ENCODE measurements around the gene FBXO34.
A peak's percentile ranks its signal among the peaks of the same experiment; 100 is the strongest.

FBXO34 gene

DNA sequence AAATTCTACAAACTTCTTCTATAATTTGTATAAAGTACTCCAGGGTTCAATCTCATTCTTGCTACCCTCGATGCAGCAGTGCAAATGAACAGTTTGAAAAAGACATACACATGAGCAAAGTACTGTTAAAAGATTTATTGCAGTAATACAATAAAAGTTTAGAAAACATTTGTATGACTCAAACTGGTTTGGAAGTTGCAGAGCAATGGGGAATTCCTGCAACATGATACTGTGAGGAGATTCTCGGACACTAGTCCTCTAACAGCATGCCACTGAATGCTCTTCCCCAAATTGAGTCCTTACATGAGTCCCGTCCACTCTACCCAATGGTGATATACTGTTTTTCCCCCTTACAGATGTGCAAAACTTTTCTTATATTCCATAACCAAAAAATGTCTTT, 95.0 kb downstream of the FBXO34 start:
- ATAC-seq, result peak; percentile 87
- TF ChIP-seq, protein P1, sequence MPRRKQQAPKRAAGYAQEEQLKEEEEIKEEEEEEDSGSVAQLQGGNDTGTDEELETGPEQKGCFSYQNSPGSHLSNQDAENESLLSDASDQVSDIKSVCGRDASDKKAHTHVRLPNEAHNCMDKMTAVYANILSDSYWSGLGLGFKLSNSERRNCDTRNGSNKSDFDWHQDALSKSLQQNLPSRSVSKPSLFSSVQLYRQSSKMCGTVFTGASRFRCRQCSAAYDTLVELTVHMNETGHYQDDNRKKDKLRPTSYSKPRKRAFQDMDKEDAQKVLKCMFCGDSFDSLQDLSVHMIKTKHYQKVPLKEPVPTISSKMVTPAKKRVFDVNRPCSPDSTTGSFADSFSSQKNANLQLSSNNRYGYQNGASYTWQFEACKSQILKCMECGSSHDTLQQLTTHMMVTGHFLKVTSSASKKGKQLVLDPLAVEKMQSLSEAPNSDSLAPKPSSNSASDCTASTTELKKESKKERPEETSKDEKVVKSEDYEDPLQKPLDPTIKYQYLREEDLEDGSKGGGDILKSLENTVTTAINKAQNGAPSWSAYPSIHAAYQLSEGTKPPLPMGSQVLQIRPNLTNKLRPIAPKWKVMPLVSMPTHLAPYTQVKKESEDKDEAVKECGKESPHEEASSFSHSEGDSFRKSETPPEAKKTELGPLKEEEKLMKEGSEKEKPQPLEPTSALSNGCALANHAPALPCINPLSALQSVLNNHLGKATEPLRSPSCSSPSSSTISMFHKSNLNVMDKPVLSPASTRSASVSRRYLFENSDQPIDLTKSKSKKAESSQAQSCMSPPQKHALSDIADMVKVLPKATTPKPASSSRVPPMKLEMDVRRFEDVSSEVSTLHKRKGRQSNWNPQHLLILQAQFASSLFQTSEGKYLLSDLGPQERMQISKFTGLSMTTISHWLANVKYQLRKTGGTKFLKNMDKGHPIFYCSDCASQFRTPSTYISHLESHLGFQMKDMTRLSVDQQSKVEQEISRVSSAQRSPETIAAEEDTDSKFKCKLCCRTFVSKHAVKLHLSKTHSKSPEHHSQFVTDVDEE (CRISPR knock-in tag; IDR thresholded peaks at IDR 0.05), result no peak
- TF ChIP-seq RARB (CRISPR knock-in tag; IDR thresholded peaks at IDR 0.05), result no peak
- TF ChIP-seq POU6F1 (CRISPR knock-in tag; IDR thresholded peaks at IDR 0.05; ENCODE audit: borderline replicate concordance, low read depth), result no peak
- no peak for TF ChIP-seq ESRRG (CRISPR knock-in tag; IDR thresholded peaks at IDR 0.05)

- TF ChIP-seq, protein P2, sequence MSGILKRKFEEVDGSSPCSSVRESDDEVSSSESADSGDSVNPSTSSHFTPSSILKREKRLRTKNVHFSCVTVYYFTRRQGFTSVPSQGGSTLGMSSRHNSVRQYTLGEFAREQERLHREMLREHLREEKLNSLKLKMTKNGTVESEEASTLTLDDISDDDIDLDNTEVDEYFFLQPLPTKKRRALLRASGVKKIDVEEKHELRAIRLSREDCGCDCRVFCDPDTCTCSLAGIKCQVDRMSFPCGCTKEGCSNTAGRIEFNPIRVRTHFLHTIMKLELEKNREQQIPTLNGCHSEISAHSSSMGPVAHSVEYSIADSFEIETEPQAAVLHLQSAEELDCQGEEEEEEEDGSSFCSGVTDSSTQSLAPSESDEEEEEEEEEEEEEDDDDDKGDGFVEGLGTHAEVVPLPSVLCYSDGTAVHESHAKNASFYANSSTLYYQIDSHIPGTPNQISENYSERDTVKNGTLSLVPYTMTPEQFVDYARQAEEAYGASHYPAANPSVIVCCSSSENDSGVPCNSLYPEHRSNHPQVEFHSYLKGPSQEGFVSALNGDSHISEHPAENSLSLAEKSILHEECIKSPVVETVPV (CRISPR knock-in tag; IDR thresholded peaks at IDR 0.05), result no peak
- TF ChIP-seq ZFP3 (CRISPR knock-in tag; IDR thresholded peaks at IDR 0.05) (no peak), OSR1 (CRISPR knock-in tag; IDR thresholded peaks at IDR 0.05) (no peak)
- ATAC-seq, result no peak
Observed at GRCh38 chr14:55370883-55371455, 99.7 kb downstream of the FBXO34 start.

DNA sequence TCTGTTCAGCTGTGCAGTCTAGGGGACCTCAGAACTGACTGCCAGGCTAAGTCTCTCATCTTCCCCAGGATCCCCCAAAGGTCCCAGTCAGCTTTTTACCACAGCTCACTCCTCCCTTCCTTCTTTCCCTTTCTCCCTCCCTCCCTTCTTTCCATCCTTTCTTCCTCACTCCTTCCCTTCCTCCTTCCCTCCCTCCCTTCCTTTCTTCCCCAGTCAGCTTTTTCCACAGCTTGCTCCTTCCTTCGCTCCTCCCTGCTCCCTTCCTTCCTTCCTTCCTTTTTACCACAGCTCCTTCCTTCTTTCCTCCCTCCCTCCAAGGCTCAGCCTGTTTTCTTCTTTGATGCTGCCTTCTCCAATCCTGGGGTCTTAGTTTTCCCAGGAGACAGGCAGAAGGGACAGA, 101.2 kb downstream of the FBXO34 start:
- TF ChIP-seq ZNF565 (CRISPR knock-in tag; conservative IDR thresholded peaks at IDR 0.05; ENCODE audit: low read depth), result no peak
- TF ChIP-seq, protein P3, sequence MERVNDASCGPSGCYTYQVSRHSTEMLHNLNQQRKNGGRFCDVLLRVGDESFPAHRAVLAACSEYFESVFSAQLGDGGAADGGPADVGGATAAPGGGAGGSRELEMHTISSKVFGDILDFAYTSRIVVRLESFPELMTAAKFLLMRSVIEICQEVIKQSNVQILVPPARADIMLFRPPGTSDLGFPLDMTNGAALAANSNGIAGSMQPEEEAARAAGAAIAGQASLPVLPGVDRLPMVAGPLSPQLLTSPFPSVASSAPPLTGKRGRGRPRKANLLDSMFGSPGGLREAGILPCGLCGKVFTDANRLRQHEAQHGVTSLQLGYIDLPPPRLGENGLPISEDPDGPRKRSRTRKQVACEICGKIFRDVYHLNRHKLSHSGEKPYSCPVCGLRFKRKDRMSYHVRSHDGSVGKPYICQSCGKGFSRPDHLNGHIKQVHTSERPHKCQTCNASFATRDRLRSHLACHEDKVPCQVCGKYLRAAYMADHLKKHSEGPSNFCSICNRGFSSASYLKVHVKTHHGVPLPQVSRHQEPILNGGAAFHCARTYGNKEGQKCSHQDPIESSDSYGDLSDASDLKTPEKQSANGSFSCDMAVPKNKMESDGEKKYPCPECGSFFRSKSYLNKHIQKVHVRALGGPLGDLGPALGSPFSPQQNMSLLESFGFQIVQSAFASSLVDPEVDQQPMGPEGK (CRISPR knock-in tag; IDR thresholded peaks at IDR 0.05; ENCODE audit: borderline replicate concordance), result no peak
- no peak for TF ChIP-seq GLIS3 (CRISPR knock-in tag; IDR thresholded peaks at IDR 0.05)
- no peak for TF ChIP-seq ZNF70 (CRISPR knock-in tag; IDR thresholded peaks at IDR 0.05)
- no peak for TF ChIP-seq CREB5 (CRISPR knock-in tag; IDR thresholded peaks at IDR 0.05; ENCODE audit: low read depth)
- no peak for TF ChIP-seq POU6F1 (CRISPR knock-in tag; IDR thresholded peaks at IDR 0.05; ENCODE audit: borderline replicate concordance, low read depth)
- no peak for TF ChIP-seq ARNTL (CRISPR knock-in tag; IDR thresholded peaks at IDR 0.05; ENCODE audit: borderline replicate concordance, low read depth)
- TF ChIP-seq, protein P2 (CRISPR knock-in tag; IDR thresholded peaks at IDR 0.05), result no peak
- TF ChIP-seq OSR1 (CRISPR knock-in tag; IDR thresholded peaks at IDR 0.05), result no peak
- no peak for TF ChIP-seq ZNF8 (CRISPR knock-in tag; IDR thresholded peaks at IDR 0.05)
- TF ChIP-seq ESRRG (CRISPR knock-in tag; IDR thresholded peaks at IDR 0.05), result no peak
- TF ChIP-seq CSDC2 (CRISPR knock-in tag; IDR thresholded peaks at IDR 0.05), result no peak
- no peak for TF ChIP-seq PPARA (CRISPR knock-in tag; IDR thresholded peaks at IDR 0.05; ENCODE audit: borderline replicate concordance)
- ATAC-seq, result no peak
